Measurements from ENCODE around the gene GALNTL6.
"Not testable (repeated sequence)": the region's sequence is repeated elsewhere in the genome, so short reads cannot be mapped to it uniquely, and the experiment has no call there.

GALNTL6 gene

GRCh38 chr4:172379834-172380233 lies 566.6 kb downstream of the GALNTL6 start:
- FAIRE-seq (no peak), DNase-seq (ENCODE audit: low spot score) (no peak)

DNA sequence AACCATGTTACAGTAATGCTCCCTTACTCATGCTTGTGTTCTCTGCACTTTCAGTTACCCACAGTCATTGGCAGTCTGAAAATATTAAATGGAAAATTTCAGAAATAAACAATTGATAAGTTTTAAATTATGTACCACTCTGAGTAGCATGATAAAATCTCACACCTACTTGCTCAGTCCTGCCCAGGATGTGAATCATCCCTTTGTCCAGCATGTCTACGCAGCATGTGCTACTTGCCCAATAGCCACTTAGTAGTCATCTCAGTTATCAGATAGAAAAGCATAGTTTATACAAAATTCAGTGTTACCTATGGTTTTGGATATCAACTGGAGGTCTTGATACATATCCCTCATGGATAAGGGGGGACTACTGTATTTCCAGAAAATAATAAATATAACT lies 577.1 kb downstream of the GALNTL6 start:
- FAIRE-seq (no peak), DNase-seq (ENCODE audit: low spot score) (no peak)

DNA sequence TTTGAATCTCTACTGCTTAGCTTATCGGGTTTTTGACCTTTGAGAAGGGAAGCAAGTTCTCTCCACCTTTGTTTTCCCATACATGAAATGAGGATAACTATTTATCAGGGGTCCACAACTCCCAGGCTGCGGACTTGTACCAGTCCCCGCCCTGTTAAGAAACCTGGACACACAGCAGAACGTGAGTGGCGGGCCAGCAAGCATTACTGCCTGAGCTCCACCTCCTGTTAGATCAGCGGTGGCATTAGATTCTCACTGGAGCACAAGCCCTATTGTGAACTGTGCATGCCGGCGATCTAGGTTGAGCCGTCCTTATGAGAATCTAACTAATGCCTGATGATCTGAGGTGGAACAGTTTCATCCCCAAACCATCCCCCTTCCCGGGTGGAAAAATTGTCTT lies 579.5 kb downstream of the GALNTL6 start:
- DNase-seq (ENCODE audit: low spot score) (no peak), FAIRE-seq (no peak)

DNA sequence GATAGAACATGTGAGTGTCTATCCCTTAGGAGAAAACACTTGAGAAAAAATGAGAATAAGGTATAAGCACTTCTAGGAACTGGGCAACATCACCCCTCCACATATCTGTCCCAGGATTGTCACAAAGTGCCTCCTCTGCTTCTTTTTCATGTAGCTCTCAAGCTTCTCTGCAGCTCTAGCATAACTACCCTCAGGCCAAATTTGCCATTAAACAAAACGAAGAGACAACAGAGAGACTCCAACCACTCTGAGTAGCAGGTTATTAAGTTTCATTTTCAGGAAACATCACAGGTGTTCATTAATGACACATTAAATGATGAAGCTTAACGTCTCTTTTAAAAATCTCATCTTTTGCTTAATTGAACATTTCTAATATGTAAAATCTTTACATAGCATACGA lies 580.0 kb downstream of the GALNTL6 start:
- FAIRE-seq, result no peak

DNA sequence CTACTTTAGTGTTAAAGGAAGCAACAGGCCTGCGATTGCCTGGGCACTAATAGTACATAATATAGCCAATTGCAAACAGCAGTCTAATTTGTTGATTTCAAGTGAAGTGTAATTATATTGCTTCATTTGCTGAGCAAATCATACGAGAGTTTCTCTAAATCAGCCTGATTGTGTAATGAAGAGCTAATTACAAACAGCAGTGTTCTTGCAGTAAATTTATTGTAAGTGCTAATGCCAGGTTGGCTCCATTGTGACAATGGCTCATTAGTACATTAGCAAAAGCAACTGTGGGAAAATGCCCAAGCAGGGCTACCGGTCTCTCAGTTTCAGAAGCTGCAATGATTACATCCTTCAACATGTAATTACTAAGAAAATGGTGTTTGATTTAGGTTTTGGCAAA lies 591.5 kb downstream of the GALNTL6 start:
- no peak for DNase-seq (ENCODE audit: low spot score)
- FAIRE-seq, result no peak

More for the DNA sequence above, 580.0 kb downstream of the GALNTL6 start:
- no peak for DNase-seq (ENCODE audit: low spot score)

DNA sequence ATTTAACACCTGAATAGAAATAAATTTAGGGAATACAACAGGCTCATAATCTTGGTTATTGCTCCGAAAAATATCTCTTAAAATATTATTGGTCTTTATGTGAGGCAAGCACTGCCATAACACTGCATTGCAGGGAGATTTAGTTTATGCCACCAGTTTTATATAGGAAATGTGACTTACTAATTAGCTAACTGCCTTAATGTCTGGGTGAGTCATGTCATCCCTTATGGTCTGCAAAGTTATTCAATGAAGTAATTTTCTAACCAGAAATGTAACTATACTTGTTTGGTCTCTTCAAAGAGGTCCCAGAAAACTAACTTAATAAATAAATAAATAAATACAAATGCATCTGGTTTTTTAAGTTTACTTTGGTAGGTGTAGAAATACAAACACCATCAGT lies 597.2 kb downstream of the GALNTL6 start:
- DNase-seq (ENCODE audit: low spot score) (no peak), FAIRE-seq (no peak)

DNA sequence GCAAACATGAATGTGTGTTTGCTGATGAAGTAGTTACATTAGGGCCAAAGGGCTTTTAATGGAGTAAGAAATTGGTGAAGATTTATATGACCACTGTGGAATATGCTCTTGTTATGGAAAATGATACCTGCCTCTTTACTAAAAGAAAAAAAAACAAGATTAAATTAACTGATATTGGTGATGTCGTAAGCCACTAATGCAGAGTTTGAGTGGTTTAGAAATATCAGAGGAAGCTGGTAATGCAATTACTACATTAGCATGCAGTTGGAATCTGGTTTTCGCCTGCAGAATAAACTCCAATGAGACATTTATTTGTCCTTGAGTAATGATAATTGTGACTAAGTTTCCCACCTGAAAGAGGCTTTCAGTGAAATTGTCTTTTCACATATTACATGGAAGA lies 597.9 kb downstream of the GALNTL6 start:
- no peak for DNase-seq (ENCODE audit: low spot score)
- no peak for FAIRE-seq

DNA sequence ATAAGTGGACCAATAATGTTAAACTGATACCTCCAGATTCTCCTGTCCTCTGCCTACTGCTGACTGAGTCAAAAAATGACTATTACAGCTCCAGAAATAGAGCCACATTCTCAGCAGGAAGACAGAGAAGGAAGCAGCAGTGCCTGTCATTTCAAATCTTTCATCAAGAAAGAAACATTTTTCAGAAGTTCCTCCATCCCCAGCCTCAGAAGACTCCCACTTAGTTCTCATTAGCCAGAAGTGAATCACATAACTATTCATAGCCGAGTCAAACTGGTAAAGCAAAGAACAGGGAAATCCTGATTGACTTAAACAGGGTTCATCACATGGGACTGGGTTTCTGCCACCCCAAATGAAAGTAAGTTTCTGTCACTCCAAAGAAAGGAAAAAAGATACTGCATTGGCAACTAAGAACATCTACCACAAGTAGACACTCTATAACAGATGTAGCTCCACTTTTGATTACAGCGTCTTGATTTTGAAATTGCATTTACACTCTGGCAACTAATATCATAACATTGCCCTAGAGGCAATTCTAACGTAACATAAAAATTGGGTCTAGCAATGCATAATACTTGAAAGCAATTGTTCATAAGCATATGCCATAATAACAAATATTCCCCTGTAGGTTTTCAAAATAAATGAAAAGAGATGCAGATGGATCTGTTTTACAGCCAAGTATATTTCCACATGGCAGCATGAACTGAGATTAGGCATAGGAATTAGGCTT lies 599.8 kb downstream of the GALNTL6 start:
- FAIRE-seq, result no peak
- no peak for DNase-seq (ENCODE audit: low spot score)

- FAIRE-seq, result not testable (repeated sequence)
Observed at GRCh38 chr4:172428979-172429378, 615.8 kb downstream of the GALNTL6 start.

DNA sequence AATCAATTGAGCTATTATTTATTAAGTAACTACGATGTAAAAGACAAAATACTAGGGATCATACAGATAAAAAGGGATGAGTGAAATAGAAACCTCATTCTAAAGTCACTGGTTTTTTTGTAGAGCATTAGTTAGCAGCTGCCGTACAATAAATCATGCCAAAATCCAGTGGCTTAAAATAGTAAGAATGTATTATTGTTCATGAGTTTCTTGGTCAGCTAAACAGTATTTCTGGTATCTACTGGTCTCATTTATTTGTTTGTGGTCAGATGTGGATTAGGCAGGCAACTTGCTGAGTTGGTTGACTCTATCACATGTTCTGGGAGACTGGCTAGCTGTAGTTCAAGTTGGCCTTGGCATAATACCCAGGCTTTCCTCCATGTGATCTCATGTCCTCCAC lies 667.3 kb downstream of the GALNTL6 start:
- DNase-seq (ENCODE audit: low spot score) (no peak), FAIRE-seq (no peak)

More at GRCh38 chr4:172428979-172429378, 615.8 kb downstream of the GALNTL6 start:
- DNase-seq (ENCODE audit: low spot score), result not testable (repeated sequence)

DNA sequence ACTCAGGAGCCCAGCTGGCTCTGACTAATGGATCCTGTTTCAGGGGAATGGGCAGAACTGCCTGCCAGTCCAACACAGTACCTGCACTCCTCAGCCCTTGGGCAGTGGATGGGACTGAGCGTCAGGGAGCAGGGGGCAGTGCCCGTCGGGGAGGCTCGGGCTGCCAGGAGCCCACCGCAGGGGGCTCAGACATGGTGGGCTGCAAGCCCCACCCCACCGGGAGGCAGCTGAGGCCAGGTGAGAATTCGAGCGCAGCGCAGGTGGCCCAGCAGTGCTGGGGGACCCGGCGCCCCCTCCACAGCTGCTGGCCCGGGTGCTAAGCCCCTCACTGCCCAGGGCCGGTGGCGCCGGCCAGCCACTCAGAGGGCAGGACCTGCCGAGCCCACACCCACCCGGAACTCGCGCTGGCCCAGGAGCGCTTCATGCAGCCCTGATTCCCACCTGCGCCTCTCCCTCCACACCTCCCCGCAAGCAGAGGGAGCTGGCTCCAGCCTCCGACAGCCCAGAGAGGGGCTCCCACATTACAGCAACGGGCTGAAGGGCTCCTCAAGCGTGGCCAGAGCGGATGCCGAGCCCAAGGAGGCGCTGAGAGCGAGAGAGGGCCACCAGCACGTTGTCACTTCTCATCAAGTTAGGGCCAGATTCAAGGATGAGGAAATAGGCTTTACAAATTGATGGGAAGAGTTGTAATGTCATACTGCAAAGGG lies 668.8 kb downstream of the GALNTL6 start:
- no peak for DNase-seq (ENCODE audit: low spot score)

DNA sequence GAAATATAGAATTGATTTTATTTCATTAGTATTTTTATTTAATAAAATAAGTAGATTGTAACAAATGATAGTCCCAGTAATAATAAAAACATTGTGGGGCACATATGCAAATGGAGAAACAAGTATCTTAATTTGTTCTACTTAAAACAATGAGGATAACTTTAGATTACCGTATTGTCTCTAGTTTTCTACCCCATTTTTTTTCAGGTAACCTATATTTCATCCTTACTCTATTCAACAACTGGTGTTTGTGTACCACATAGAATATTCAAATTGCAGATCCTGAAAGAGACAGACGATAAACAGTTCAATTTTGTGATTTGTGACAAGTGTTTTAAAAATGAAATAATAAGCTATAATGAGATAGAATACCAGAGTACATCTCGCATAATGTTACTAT lies 671.8 kb downstream of the GALNTL6 start:
- no peak for DNase-seq (ENCODE audit: low spot score)
- no peak for FAIRE-seq

More for the DNA sequence above, 668.8 kb downstream of the GALNTL6 start:
- no peak for FAIRE-seq

- FAIRE-seq (no peak), DNase-seq (ENCODE audit: low spot score) (no peak)
Observed at GRCh38 chr4:172486531-172486930, 673.3 kb downstream of the GALNTL6 start.

GRCh38 chr4:172489861-172490260 lies 676.7 kb downstream of the GALNTL6 start:
- DNase-seq (ENCODE audit: low spot score) (no peak), FAIRE-seq (no peak)

DNA sequence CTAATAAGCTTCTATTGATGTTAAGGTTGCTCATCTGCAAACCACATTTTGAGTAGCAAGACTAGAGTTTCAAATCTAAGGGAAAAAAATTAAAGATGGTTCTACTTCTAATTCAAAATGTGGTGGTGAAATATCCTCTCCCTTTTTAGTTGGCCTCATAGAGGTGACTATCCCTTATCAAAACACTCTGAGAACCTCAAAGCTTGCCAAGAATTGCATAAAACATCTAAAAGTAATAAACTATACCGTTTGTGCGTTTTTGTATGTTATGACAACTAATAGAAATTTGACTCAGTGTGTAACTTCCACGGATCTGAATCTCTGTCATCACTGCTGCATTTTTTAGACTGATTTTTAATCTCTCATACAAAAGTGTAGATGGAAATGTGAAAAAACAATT lies 682.6 kb downstream of the GALNTL6 start:
- FAIRE-seq (no peak), DNase-seq (ENCODE audit: low spot score) (no peak)

DNA sequence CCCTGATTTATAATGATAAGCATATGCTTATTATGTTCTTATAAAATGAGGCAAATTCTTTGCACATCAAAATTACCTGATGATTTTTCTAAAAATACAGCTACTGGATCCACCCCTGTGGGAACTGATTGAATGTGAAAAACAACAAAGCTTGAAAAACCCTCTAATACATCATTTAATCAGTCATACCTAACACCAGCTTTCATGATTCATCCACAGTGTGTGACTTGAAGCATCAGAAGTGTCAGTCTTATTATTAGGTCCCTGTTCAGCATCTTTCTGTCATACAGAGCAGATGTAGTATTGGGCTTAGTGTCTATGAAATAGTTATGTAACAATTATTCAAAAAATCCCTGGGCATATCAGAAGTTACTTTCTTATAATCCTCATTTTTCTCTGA lies 684.1 kb downstream of the GALNTL6 start:
- FAIRE-seq (no peak), DNase-seq (ENCODE audit: low spot score) (no peak)

DNA sequence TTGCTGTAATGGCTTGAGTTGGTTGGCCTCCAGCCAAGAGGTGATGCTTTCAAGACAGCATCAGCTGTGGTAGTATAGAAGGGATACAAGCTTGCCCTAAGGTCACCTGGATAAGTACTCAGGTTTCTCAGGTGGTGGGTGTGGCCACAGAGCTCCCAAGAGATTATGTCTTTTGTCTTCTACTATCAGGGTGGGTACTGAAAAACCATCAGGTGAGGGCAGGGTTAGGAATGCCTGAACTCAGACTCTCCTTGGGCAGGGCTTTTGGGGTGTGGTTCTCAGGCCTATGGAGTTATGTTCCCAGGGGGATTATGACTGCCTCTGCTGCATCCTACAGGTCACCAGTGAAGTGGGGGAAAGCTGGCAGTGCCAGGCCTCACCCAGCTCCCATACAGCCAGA lies 700.8 kb downstream of the GALNTL6 start:
- DNase-seq (ENCODE audit: low spot score) (no peak), FAIRE-seq (no peak)

- FAIRE-seq, result no peak
Observed at GRCh38 chr4:172514801-172515200, 701.6 kb downstream of the GALNTL6 start.

DNA sequence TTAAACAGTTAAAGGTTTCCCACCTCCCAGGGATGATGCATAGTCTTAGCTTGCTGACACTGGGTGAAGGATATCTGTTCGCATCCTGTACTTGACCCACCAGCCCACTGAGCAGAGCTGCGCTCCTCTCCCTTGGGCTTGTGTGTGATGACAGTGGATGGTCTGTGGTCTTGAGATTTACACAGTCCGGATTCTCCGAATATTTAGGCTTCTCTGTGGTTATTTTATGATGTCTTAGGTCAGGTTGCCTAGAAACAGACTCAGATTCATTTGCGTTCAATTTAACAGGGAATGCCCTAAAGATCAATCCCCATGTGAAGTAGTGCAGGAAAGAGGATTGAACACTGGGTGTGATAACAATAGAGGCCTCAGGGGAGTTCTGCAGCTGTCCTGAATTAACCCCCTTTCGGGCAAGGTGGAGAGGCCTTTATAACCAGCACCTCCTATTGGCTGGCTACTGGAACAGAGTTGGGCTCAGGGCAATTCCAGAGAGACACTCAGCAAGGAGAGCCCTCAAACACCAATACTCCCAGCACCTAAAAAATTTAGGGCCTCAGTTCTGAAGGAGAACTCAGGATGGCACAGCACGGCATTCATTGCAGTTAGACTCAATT lies 702.2 kb downstream of the GALNTL6 start:
- DNase-seq (ENCODE audit: low spot score) (no peak), FAIRE-seq (no peak)

More at GRCh38 chr4:172514801-172515200, 701.6 kb downstream of the GALNTL6 start:
- DNase-seq (ENCODE audit: low spot score), result no peak

DNA sequence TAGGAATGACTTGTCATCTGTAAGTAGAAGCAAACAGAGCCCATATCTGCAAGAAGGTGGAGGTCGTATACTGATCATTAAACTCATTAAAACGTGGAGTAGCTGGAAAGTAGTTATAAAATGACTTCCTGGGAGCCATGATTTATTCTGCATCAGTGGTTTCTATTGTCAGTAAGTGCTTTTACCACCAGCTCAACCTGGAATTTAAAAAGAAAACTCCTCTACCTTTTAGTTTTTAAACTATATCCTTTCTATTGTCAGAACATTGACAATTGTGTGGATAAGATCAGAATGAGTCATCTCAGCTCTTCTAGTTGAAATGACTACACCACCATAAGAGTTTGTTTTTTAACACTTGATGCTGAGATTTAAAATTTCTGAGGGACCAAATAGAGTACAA lies 704.2 kb downstream of the GALNTL6 start:
- DNase-seq (ENCODE audit: low spot score), result no peak
- no peak for FAIRE-seq

- FAIRE-seq (no peak), DNase-seq (ENCODE audit: low spot score) (no peak)
Observed at GRCh38 chr4:172521248-172521647, 708.0 kb downstream of the GALNTL6 start.

DNA sequence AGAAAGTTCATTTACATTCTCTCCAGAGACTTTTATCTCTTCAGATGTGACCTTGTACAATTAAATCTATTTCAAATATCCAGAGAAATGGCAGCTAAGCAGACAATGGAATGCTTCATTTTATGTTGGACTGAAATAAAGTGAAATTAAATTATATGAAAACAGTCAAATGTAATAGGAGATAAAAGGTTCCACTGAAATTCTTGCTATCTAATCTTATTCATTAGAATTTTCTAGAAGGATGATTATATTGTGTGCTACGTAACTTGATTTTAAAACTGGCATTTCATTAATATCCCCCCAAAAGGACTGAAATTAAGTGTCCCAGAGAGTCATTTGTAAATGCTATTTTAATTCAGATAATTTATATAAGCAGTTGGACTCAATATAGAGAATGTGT lies 708.5 kb downstream of the GALNTL6 start:
- FAIRE-seq (no peak), DNase-seq (ENCODE audit: low spot score) (no peak)

All from RCC 7860 (cell line).